Hepatocyte (in vitro differentiated cells): ENCODE measurements around the gene INF2. TPM values are rescaled to one million over a fixed set of nuclear protein-coding genes. Genes with fewer than 3 reads are reported as not detected.

Source experiments
- DNase-seq: peaks from one replicate; pipeline ENCODE4 v3.0.0-alpha.2; 2016; ENCODE audit warnings: low spot score
- H2AFZ ChIP-seq: fragments of 200-600 bp; sonication (generic); 2 replicates; pipeline ENCODE4 v1.6.0; 2016; ENCODE audit warnings: antibody characterized with exemption, mild to moderate bottlenecking
- H3K27ac ChIP-seq: fragments of 200-600 bp; sonication (generic); 2 replicates; pipeline ENCODE4 v1.5.1; 2016; ENCODE audit warnings: mild to moderate bottlenecking
- H3K27me3 ChIP-seq: fragments of 200-600 bp; sonication (generic); 2 replicates; pipeline ENCODE4 v1.6.1; 2016
- H3K36me3 ChIP-seq: fragments of 200-600 bp; sonication (generic); replicated peaks from 2 replicates; pipeline ENCODE4 v1.5.1; 2016; ENCODE audit warnings: low read depth; ENCODE audit not compliant: insufficient read depth
- H3K4me1 ChIP-seq: fragments of 200-600 bp; sonication (generic); 2 replicates; pipeline ENCODE4 v1.5.1; 2016; ENCODE audit warnings: mild to moderate bottlenecking, moderate library complexity; ENCODE audit not compliant: insufficient read depth
- H3K4me2 ChIP-seq: fragments of 200-600 bp; sonication (generic); 2 replicates; pipeline ENCODE4 v1.6.0; 2016
- H3K4me3 ChIP-seq: fragments of 200-600 bp; sonication (generic); 2 replicates; pipeline ENCODE4 v1.5.1; 2016; ENCODE audit warnings: mild to moderate bottlenecking
- H3K79me2 ChIP-seq: fragments of 200-600 bp; sonication (generic); 2 replicates; pipeline ENCODE4 v1.6.0; 2017; ENCODE audit warnings: mild to moderate bottlenecking
- H3K9me2 ChIP-seq: fragments of 200-600 bp; sonication (generic); replicated peaks from 2 replicates; pipeline ENCODE4 v1.6.0; 2017; ENCODE audit warnings: mild to moderate bottlenecking; ENCODE audit not compliant: insufficient read depth
- H3K9me3 ChIP-seq: fragments of 200-600 bp; sonication (generic); 2 replicates; pipeline ENCODE4 v1.5.1; 2016; ENCODE audit warnings: low read depth, mild to moderate bottlenecking
- H4K20me1 ChIP-seq: fragments of 200-600 bp; sonication (generic); 2 replicates; pipeline ENCODE4 v1.6.0; 2016; ENCODE audit warnings: mild to moderate bottlenecking; ENCODE audit not compliant: insufficient read depth, poor library complexity, severe bottlenecking
- EZH2 ChIP-seq: fragments of 200-600 bp; sonication (generic); IDR thresholded peaks from 2 replicates; pipeline ENCODE4 v1.6.1; 2016; ENCODE audit warnings: antibody characterized with exemption, mild to moderate bottlenecking, borderline replicate concordance
- EZH2phosphoT487 ChIP-seq: fragments of 200-600 bp; sonication (generic); IDR thresholded peaks from one replicate; pipeline ENCODE4 v1.6.1; 2018; ENCODE audit warnings: antibody characterized with exemption, mild to moderate bottlenecking, low read depth, moderate library complexity; ENCODE audit not compliant: unreplicated experiment, severe bottlenecking
- WGBS: methylation state at CpG from one replicate; pipeline ENCODE4 v1.1.6; 2016; ENCODE audit warnings: low lambda C conversion rate; ENCODE audit errors: missing lambda C conversion rate; 5-methylcytosine and 5-hydroxymethylcytosine counted together
- polyA plus RNA-seq: library from polyadenylated mRNA; unstranded; fragments of >200 nt; fragmentation: Nextera tagmentation; extraction: Ambion mirVana; gene quantifications from 2 replicates; pipeline ENCODE4 v1.2.1, GENCODE V29; 2016
- total RNA-seq: library from RNA; depleted of rRNA; stranded (reverse); fragments of >200 nt; gene quantifications from 2 replicates; pipeline ENCODE4 v1.2.3, GENCODE V29; 2014
- TF ChIP-seq, protein P1 (sequence below): fragments of 200-600 bp; sonication (generic); IDR thresholded peaks from 2 replicates; pipeline ENCODE4 v1.5.1; 2016; ENCODE audit warnings: antibody characterized with exemption, mild to moderate bottlenecking; ENCODE audit not compliant: poor library complexity

INF2 gene
- total and polyA plus RNA-seq, 2 experiments from 2014 or later = 23.8 to 31.6 TPM

GRCh38 chr14:104721505-104722431 is 32.4 kb downstream of the INF2 start:
- H3K79me2 ChIP-seq = no peaks in the 10 kb centered on the region
- WGBS = 90% methylated on average over 18 of the region's 18 CpGs
- no peak overlapping the region for H3K4me3 ChIP-seq
- no peaks in the 10 kb centered on the region for H3K9me3 ChIP-seq
- H3K4me2 ChIP-seq = no peak overlapping the region
- no peaks in the 10 kb centered on the region for H3K27me3 ChIP-seq
- H2AFZ ChIP-seq = no peak overlapping the region
- no peak for TF ChIP-seq EZH2phosphoT487
- TF ChIP-seq, protein P1, sequence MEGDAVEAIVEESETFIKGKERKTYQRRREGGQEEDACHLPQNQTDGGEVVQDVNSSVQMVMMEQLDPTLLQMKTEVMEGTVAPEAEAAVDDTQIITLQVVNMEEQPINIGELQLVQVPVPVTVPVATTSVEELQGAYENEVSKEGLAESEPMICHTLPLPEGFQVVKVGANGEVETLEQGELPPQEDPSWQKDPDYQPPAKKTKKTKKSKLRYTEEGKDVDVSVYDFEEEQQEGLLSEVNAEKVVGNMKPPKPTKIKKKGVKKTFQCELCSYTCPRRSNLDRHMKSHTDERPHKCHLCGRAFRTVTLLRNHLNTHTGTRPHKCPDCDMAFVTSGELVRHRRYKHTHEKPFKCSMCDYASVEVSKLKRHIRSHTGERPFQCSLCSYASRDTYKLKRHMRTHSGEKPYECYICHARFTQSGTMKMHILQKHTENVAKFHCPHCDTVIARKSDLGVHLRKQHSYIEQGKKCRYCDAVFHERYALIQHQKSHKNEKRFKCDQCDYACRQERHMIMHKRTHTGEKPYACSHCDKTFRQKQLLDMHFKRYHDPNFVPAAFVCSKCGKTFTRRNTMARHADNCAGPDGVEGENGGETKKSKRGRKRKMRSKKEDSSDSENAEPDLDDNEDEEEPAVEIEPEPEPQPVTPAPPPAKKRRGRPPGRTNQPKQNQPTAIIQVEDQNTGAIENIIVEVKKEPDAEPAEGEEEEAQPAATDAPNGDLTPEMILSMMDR = no peak
- TF ChIP-seq EZH2 = no peak
- peaks cover 12% of the 10 kb centered on the region for H3K4me1 ChIP-seq
- H3K36me3 ChIP-seq = no peaks in the 10 kb centered on the region
- no peak for DNase-seq
- H3K27ac ChIP-seq = no peak overlapping the region
- H4K20me1 ChIP-seq = no peaks in the 10 kb centered on the region
- no peaks in the 10 kb centered on the region for H3K9me2 ChIP-seq

- Histone ChIP-seq H3K27ac (no peak overlapping the region), H3K4me2 (peak overlapping the region; percentile 99), H3K4me3 (no peak overlapping the region), H3K27me3 (no peaks in the 10 kb centered on the region), H3K9me3 (no peaks in the 10 kb centered on the region), H3K9me2 (no peaks in the 10 kb centered on the region), H3K36me3 (no peaks in the 10 kb centered on the region), H3K79me2 (no peaks in the 10 kb centered on the region), H3K4me1 (peaks cover 12% of the 10 kb centered on the region), H4K20me1 (no peaks in the 10 kb centered on the region), H2AFZ (no peak overlapping the region)
- DNase-seq = no peak
- TF ChIP-seq, protein P1 = no peak
- TF ChIP-seq EZH2 = no peak
- TF ChIP-seq EZH2phosphoT487 = no peak
- WGBS = 66% methylated on average over 23 of the region's 26 CpGs
Measured at GRCh38 chr14:104722938-104723650, 33.7 kb downstream of the INF2 start.

- Histone ChIP-seq H2AFZ (peak within 1 kb of the TSS; percentile 49), H3K4me1 (peaks cover 12% of the 10 kb centered on the region), H3K79me2 (no peaks in the 10 kb centered on the region), H3K4me2 (peak within 1 kb of the TSS; percentile 99), H3K36me3 (no peaks in the 10 kb centered on the region), H3K27me3 (no peaks in the 10 kb centered on the region), H3K9me3 (no peaks in the 10 kb centered on the region), H3K4me3 (peak within 1 kb of the TSS; percentile 82), H4K20me1 (no peaks in the 10 kb centered on the region), H3K27ac (no peak within 1 kb of the TSS), H3K9me2 (no peaks in the 10 kb centered on the region)
- DNase-seq = peak; percentile 78
- WGBS = 3% methylated on average over 24 of the region's 82 CpGs
- no peak for TF ChIP-seq EZH2phosphoT487
- TF ChIP-seq, protein P1 = peak; percentile 68
Measured at GRCh38 chr14:104723651-104724406, 34.4 kb downstream of the INF2 start, which contains the start of gene ADSS1. ADSS1 (plus strand) TSS chr14:104724229; CDS start chr14:104724271, 42 bp downstream.
